ENCODE results near the gene TNS2. TPM values are rescaled to one million over a fixed set of nuclear protein-coding genes. Genes with fewer than 3 reads are reported as not detected.

TNS2 gene
- total and polyA plus RNA-seq, 2 of the 13 experiments (the other 11 are each of a cell fraction or from before 2014, with no cell fraction given): 8.9 to 20.4 TPM

- TF ChIP-seq ZNF687 (CRISPR knock-in tag; IDR thresholded peaks at IDR 0.05) (peak; percentile 77), ZNF800 (CRISPR knock-in tag; IDR thresholded peaks at IDR 0.05) (no peak), FOXC1 (CRISPR knock-in tag; IDR thresholded peaks at IDR 0.05; ENCODE audit: borderline replicate concordance) (0 out of 2 replicates have a peak, but pooled peaks have one; percentile 9), BCL6 (CRISPR knock-in tag; IDR thresholded peaks at IDR 0.05) (no peak), JARID2 (CRISPR knock-in tag; IDR thresholded peaks at IDR 0.05; ENCODE audit: insufficient replicate concordance) (no peak), CC2D1A (CRISPR knock-in tag; IDR thresholded peaks at IDR 0.05) (no peak), ZBTB34 (CRISPR knock-in tag; IDR thresholded peaks at IDR 0.05) (0 out of 2 replicates have a peak, but pooled peaks have one; percentile 48), PRDM10 (CRISPR knock-in tag; IDR thresholded peaks at IDR 0.05; ENCODE audit: low read depth) (no peak), TFAP4 (IDR thresholded peaks at IDR 0.05; ENCODE audit: borderline replicate concordance, low read depth) (peak; percentile 9; the same call in 1 of the 2 replicates), ZNF350 (CRISPR knock-in tag; IDR thresholded peaks at IDR 0.05; ENCODE audit: borderline replicate concordance, low read depth) (peak; percentile 25; the same call in 1 of the 2 replicates), ZNF891 (CRISPR knock-in tag; IDR thresholded peaks at IDR 0.05) (peak; percentile 45; the same call in 1 of the 2 replicates), ZNF768 (CRISPR knock-in tag; IDR thresholded peaks at IDR 0.05) (peak; percentile 22; the same call in 1 of the 2 replicates), ZNF772 (CRISPR knock-in tag; IDR thresholded peaks at IDR 0.05) (no peak)
Measured at GRCh38 chr12:53048033-53048779, 1.7 kb upstream of the TNS2 start (continued).

Data from HepG2 (cell line).